IMR-90 (cell line): ENCODE results near the gene SLIT1. TPM values are rescaled to one million over a fixed set of nuclear protein-coding genes. Genes with fewer than 3 reads are reported as not detected.

Source experiments
- ATAC-seq: fragments of 200-7000 bp; cut with Tn5 transposase; 2 replicates; pipeline ENCODE4 v1.9.1; 2020; ENCODE audit warnings: low read depth, mild to moderate bottlenecking, moderate library complexity
- BruUV-seq: library from RNA; stranded (reverse); fragments of 400-500 nt; replicated peaks from 2 replicates; lab custom pipeline; 2021; lab: Mats Ljungman, UMichigan
- CTCF ChIA-PET: fragments of 300-600 bp; formaldehyde crosslinking; extraction: SDS; loops from one replicate; lab custom pipeline; 2021; ENCODE audit warnings: antibody characterized with exemption; lab: Yijun Ruan, JAX
- POLR2A ChIA-PET: fragments of 300-600 bp; sonication (Branson Sonifier 250); formaldehyde crosslinking; loops from one replicate; lab custom pipeline; 2022; ENCODE audit warnings: antibody characterized with exemption; ENCODE audit not compliant: unreplicated experiment; lab: Charles Lee
- DNase-seq: peaks from one replicate; pipeline ENCODE4 v3.0.0; 2013
- H2AFZ ChIP-seq: replicated peaks from 2 replicates; pipeline ENCODE3; 2013; ENCODE audit warnings: low read length, mild to moderate bottlenecking; ENCODE audit not compliant: poor library complexity
- H2AK5ac ChIP-seq: 2 replicates; pipeline ENCODE4 v1.6.1; 2013; ENCODE audit warnings: low read depth, low read length, inconsistent platforms
- H2AK9ac ChIP-seq: replicated peaks from 2 replicates; pipeline ENCODE3; 2013; ENCODE audit warnings: mild to moderate bottlenecking, low read depth, low read length, moderate library complexity; ENCODE audit not compliant: poor library complexity
- H2BK120ac ChIP-seq: 2 replicates; pipeline ENCODE4 v1.6.1; 2013; ENCODE audit warnings: low read depth, low read length, inconsistent platforms
- H2BK15ac ChIP-seq: 3 replicates; pipeline ENCODE4 v1.6.1; 2013; ENCODE audit warnings: low read depth, low read length, inconsistent platforms
- H2BK20ac ChIP-seq: 2 replicates; pipeline ENCODE4 v1.6.1; 2013; ENCODE audit warnings: low read depth, mild to moderate bottlenecking, inconsistent platforms, low read length, moderate library complexity
- H2BK5ac ChIP-seq: 2 replicates; pipeline ENCODE4 v1.6.1; 2013; ENCODE audit warnings: mild to moderate bottlenecking, low read depth, low read length, inconsistent platforms; ENCODE audit not compliant: poor library complexity, severe bottlenecking
- H3K14ac ChIP-seq: replicated peaks from 2 replicates; pipeline ENCODE4 v1.6.1; 2013; ENCODE audit warnings: low read depth, low read length, inconsistent platforms
- H3K18ac ChIP-seq: 2 replicates; pipeline ENCODE4 v1.6.1; 2013; ENCODE audit warnings: low read depth, low read length, control low read depth
- H3K23ac ChIP-seq: 2 replicates; pipeline ENCODE4 v1.6.1; 2013; ENCODE audit warnings: low read depth, low read length, inconsistent platforms
- H3K27ac ChIP-seq: 2 replicates; pipeline ENCODE4 v1.5.1; 2013; ENCODE audit warnings: mild to moderate bottlenecking, control low read depth, low read length; ENCODE audit not compliant: insufficient read depth
- H3K27me3 ChIP-seq: 2 replicates; pipeline ENCODE4 v1.6.1; 2013; ENCODE audit warnings: low read length; ENCODE audit not compliant: control insufficient read depth, insufficient read depth
- H3K36me3 ChIP-seq: 2 replicates; pipeline ENCODE4 v1.6.1; 2013; ENCODE audit warnings: low read length, mixed read lengths; ENCODE audit not compliant: control insufficient read depth, insufficient read depth
- H3K4ac ChIP-seq: 2 replicates; pipeline ENCODE4 v1.6.1; 2013; ENCODE audit warnings: low read depth, low read length, inconsistent platforms
- H3K4me1 ChIP-seq: 2 replicates; pipeline ENCODE4 v1.6.1; 2013; ENCODE audit warnings: low read length, mixed read lengths; ENCODE audit not compliant: control insufficient read depth, insufficient read depth
- H3K4me2 ChIP-seq: 2 replicates; pipeline ENCODE4 v1.6.1; 2013; ENCODE audit warnings: low read depth, mild to moderate bottlenecking, control low read depth, low read length, moderate library complexity
- H3K4me3 ChIP-seq: 2 replicates; pipeline ENCODE4 v1.5.1; 2013; ENCODE audit warnings: low read depth, mild to moderate bottlenecking, control low read depth, low read length, moderate library complexity; ENCODE audit not compliant: insufficient read depth
- H3K56ac ChIP-seq: 2 replicates; pipeline ENCODE4 v1.6.1; 2013; ENCODE audit warnings: low read length, inconsistent platforms; ENCODE audit not compliant: insufficient read depth; ENCODE audit errors: extremely low read depth
- H3K79me1 ChIP-seq, 2 experiments: 2 replicates each; pipeline ENCODE4 v1.6.1; 2013; ENCODE audit warnings: low read length in 2 of 2, inconsistent platforms in 1 of 2, low read depth in 1 of 2
- H3K9ac ChIP-seq: 2 replicates; pipeline ENCODE4 v1.6.1; 2013; ENCODE audit warnings: low read depth, low read length, control low read depth
- H3K9me1 ChIP-seq: 2 replicates; pipeline ENCODE4 v1.6.1; 2013; ENCODE audit warnings: low read length, inconsistent platforms; ENCODE audit not compliant: insufficient read depth
- H3K9me3 ChIP-seq: 2 replicates; pipeline ENCODE4 v1.6.1; 2013; ENCODE audit warnings: low read length; ENCODE audit not compliant: control insufficient read depth, insufficient read depth
- H4K20me1 ChIP-seq: 2 replicates; pipeline ENCODE4 v1.6.1; 2013; ENCODE audit warnings: low read length, inconsistent platforms; ENCODE audit not compliant: insufficient read depth
- H4K5ac ChIP-seq: 2 replicates; pipeline ENCODE4 v1.6.1; 2013; ENCODE audit warnings: mild to moderate bottlenecking, low read depth, low read length, control low read depth
- H4K8ac ChIP-seq, 2 experiments: 2 replicates each; pipeline ENCODE4 v1.6.1; 2013; ENCODE audit warnings: low read depth in 2 of 2, low read length in 2 of 2, control low read depth in 1 of 2, inconsistent platforms in 1 of 2
- H4K91ac ChIP-seq: 2 replicates; pipeline ENCODE4 v1.6.1; 2013; ENCODE audit warnings: low read depth, low read length, inconsistent platforms; ENCODE audit not compliant: insufficient read depth
- CEBPB ChIP-seq: IDR thresholded peaks from 2 replicates; pipeline ENCODE4 v1.6.1; 2012; ENCODE audit warnings: low read depth, low read length, improper control_type of control experiment
- CHD1 ChIP-seq: IDR thresholded peaks from 2 replicates; pipeline ENCODE4 v1.6.1; 2012; ENCODE audit warnings: low read depth, low read length, improper control_type of control experiment
- FOS ChIP-seq: fragments of 150-350 bp; IDR thresholded peaks from 2 replicates; pipeline ENCODE4 v1.6.1; 2016; ENCODE audit warnings: low read depth, low read length
- MAFK ChIP-seq: IDR thresholded peaks from 2 replicates; pipeline ENCODE4 v1.6.1; 2012; ENCODE audit warnings: low read depth, low read length, improper control_type of control experiment
- MAZ ChIP-seq: IDR thresholded peaks from 2 replicates; pipeline ENCODE4 v1.6.1; 2012; ENCODE audit warnings: low read depth, mild to moderate bottlenecking, low read length, improper control_type of control experiment, moderate library complexity, borderline replicate concordance
- MXI1 ChIP-seq: IDR thresholded peaks from 2 replicates; pipeline ENCODE4 v1.6.1; 2012; ENCODE audit warnings: low read depth, mild to moderate bottlenecking, low read length, moderate library complexity, borderline replicate concordance
- NFE2L2 ChIP-seq: fragments of 150-350 bp; IDR thresholded peaks from 2 replicates; pipeline ENCODE4 v1.6.1; 2016; ENCODE audit warnings: low read depth, mild to moderate bottlenecking, low read length
- POLR2A ChIP-seq: IDR thresholded peaks from 2 replicates; pipeline ENCODE4 v1.6.1; 2012; ENCODE audit warnings: mild to moderate bottlenecking, low read depth, low read length
- RAD21 ChIP-seq: IDR thresholded peaks from 2 replicates; pipeline ENCODE4 v1.6.1; 2012; ENCODE audit warnings: low read length, improper control_type of control experiment
- RCOR1 ChIP-seq: IDR thresholded peaks from 2 replicates; pipeline ENCODE4 v1.6.1; 2012; ENCODE audit warnings: mild to moderate bottlenecking, low read length, improper control_type of control experiment; ENCODE audit not compliant: insufficient replicate concordance
- RFX5 ChIP-seq: IDR thresholded peaks from 2 replicates; pipeline ENCODE4 v1.8.0; 2012; ENCODE audit warnings: low read depth, mild to moderate bottlenecking, low read length, moderate library complexity
- SMC3 ChIP-seq: fragments of 150-350 bp; IDR thresholded peaks from 2 replicates; pipeline ENCODE4 v1.6.1; 2016; ENCODE audit warnings: low read depth, mild to moderate bottlenecking, antibody characterized with exemption, low read length, moderate library complexity
- WGBS, 2 experiments: methylation state at CpG; one replicate each; pipeline versions ENCODE4 v1.1.5 to v1.1.7; 2013; ENCODE audit warnings: missing lambda C conversion rate in 2 of 2; ENCODE audit not compliant: insufficient read length in 1 of 2; ENCODE audit errors: extremely low coverage in 2 of 2; 5-methylcytosine and 5-hydroxymethylcytosine counted together
- dilution Hi-C: fragments of 300-500 bp; cut with HindIII; formaldehyde crosslinking; loops from one replicate; pipeline ENCODE4 v1.14.3; 2018; ENCODE audit warnings: low sequenced_read_pairs; ENCODE audit not compliant: unreplicated experiment
- in situ Hi-C: fragments of 300-500 bp; cut with MboI; formaldehyde crosslinking; loops from 3 replicates; pipeline ENCODE4 v1.14.3; 2019; ENCODE audit warnings: low sequenced_read_pairs, inconsistent platforms, mixed read lengths
- intact Hi-C: fragments of 100-400 bp; cut with micrococcal nuclease; formaldehyde crosslinking; loops from 2 replicates; pipeline ENCODE4 v1.10.0; 2022
- polyA plus RNA-seq, 3 experiments: library from polyadenylated mRNA; depleted of rRNA; stranded (reverse); fragments of >200 nt; gene quantifications; 2 replicates each; pipeline ENCODE4 v1.2.3, GENCODE V29; 2012; ENCODE audit warnings: low replicate concordance in 1 of 3
- total RNA-seq: library from RNA; depleted of rRNA; stranded (reverse); fragments of >200 nt; gene quantifications from 2 replicates; pipeline ENCODE4 v1.2.3, GENCODE V29; 2012
- TF ChIP-seq, protein P1 (sequence below): fragments of 150-350 bp; IDR thresholded peaks from 2 replicates; pipeline ENCODE4 v1.6.1; 2016; ENCODE audit warnings: low read depth, mild to moderate bottlenecking, low read length, moderate library complexity, borderline replicate concordance
- TF ChIP-seq, protein P2 (sequence below): conservative IDR thresholded peaks from 2 replicates; pipeline ENCODE4 v1.5.1; 2012; ENCODE audit warnings: mild to moderate bottlenecking, low read depth, low read length, improper control_type of control experiment

Gene SLIT1
- total and polyA plus RNA-seq, 2 of the 4 experiments (the other 2 are of a cell fraction) = under 0.01 TPM

DNA sequence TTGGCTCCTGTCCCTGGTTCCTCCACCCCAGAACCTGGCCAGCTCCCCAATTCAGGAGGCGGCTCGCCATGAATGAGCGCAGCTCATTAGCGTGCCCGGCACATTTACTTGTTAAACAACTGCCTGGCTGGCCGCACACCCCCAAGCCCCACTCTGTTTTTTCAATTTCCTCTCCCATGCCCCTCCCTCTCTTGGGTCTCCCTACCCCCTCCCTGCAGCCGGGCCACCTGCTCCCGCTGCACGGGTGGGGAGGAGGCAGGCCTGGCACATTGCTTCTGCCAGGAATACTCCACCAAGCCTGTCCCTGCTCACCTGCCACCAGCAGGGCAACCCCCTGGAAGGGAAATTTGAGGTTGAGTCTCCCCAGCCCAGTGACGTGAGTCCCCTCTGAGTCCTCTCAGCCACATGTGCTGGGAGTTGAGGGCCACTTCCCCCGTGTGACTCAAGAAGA lies 2.5 kb upstream of the SLIT1 start:
- CTCF ChIA-PET = no interaction called here
- ATAC-seq = no peak
- BruUV-seq = no TSS peak

More for the DNA sequence above, 2.5 kb upstream of the SLIT1 start:
- DNase-seq = no peak
- no peak overlapping the region for H3K23ac ChIP-seq
- H3K4me3 ChIP-seq = no peak overlapping the region
- no peak overlapping the region for H3K14ac ChIP-seq
- H4K91ac ChIP-seq = no peak overlapping the region
- WGBS, 2 experiments = 40% methylated on average over 1 of the region's 11 CpGs; no CpG with 5 or more reads in 1 of the 2 experiments
- H3K4me1 ChIP-seq = no peaks in the 10 kb centered on the region
- no peaks in the 10 kb centered on the region for H3K36me3 ChIP-seq
- H2BK5ac ChIP-seq = no peak overlapping the region
- H2BK15ac ChIP-seq = no peak overlapping the region
- H3K9ac ChIP-seq = no peak overlapping the region
- POLR2A ChIA-PET = no interaction called here
- H3K9me1 ChIP-seq = no peaks in the 10 kb centered on the region
- H3K18ac ChIP-seq = no peak overlapping the region
- TF ChIP-seq, protein P1, sequence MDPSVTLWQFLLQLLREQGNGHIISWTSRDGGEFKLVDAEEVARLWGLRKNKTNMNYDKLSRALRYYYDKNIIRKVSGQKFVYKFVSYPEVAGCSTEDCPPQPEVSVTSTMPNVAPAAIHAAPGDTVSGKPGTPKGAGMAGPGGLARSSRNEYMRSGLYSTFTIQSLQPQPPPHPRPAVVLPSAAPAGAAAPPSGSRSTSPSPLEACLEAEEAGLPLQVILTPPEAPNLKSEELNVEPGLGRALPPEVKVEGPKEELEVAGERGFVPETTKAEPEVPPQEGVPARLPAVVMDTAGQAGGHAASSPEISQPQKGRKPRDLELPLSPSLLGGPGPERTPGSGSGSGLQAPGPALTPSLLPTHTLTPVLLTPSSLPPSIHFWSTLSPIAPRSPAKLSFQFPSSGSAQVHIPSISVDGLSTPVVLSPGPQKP = no peak
- TF ChIP-seq RFX5 = no peak
- TF ChIP-seq, protein P2, sequence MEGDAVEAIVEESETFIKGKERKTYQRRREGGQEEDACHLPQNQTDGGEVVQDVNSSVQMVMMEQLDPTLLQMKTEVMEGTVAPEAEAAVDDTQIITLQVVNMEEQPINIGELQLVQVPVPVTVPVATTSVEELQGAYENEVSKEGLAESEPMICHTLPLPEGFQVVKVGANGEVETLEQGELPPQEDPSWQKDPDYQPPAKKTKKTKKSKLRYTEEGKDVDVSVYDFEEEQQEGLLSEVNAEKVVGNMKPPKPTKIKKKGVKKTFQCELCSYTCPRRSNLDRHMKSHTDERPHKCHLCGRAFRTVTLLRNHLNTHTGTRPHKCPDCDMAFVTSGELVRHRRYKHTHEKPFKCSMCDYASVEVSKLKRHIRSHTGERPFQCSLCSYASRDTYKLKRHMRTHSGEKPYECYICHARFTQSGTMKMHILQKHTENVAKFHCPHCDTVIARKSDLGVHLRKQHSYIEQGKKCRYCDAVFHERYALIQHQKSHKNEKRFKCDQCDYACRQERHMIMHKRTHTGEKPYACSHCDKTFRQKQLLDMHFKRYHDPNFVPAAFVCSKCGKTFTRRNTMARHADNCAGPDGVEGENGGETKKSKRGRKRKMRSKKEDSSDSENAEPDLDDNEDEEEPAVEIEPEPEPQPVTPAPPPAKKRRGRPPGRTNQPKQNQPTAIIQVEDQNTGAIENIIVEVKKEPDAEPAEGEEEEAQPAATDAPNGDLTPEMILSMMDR = no peak
- no peak for TF ChIP-seq CEBPB
- no peak for TF ChIP-seq SMC3
- no peak for TF ChIP-seq FOS
- no peak for TF ChIP-seq CHD1
- no peak for TF ChIP-seq RAD21
- TF ChIP-seq RCOR1 = no peak
- TF ChIP-seq MXI1 = no peak
- no peak for TF ChIP-seq NFE2L2
- TF ChIP-seq MAZ = no peak
- no peak for TF ChIP-seq POLR2A
- no peak for TF ChIP-seq MAFK
- H2AK9ac ChIP-seq = no peak overlapping the region
- H4K5ac ChIP-seq = no peak overlapping the region
- peaks cover 80% of the 10 kb centered on the region for H3K27me3 ChIP-seq
- in situ Hi-C loops = no loop called here
- no peaks in the 10 kb centered on the region for H3K79me1 ChIP-seq
- H2BK120ac ChIP-seq = no peak overlapping the region
- H2AK5ac ChIP-seq = no peak overlapping the region
- no peaks in the 10 kb centered on the region for H4K20me1 ChIP-seq
- no peak overlapping the region for H3K56ac ChIP-seq
- no peak overlapping the region for H4K8ac ChIP-seq
- no peak overlapping the region for H3K27ac ChIP-seq
- H3K4me2 ChIP-seq = no peak overlapping the region
- H2BK20ac ChIP-seq = no peak overlapping the region
- intact Hi-C loops = no loop called here
- dilution Hi-C loops = no loop called here
- no peak overlapping the region for H2AFZ ChIP-seq
- H3K4ac ChIP-seq = no peak overlapping the region
- no peaks in the 10 kb centered on the region for H3K9me3 ChIP-seq
